Mesothelial cell of epicardium (in vitro differentiated cells): Measurements from ENCODE around the gene RDH8. TPM values are rescaled to one million over a fixed set of nuclear protein-coding genes. Genes with fewer than 3 reads are reported as not detected.
A peak's percentile ranks its signal among the peaks of the same experiment; 100 is the strongest.

ENCODE experiments used
- DNase-seq, 2 experiments: peaks; one replicate each; pipeline ENCODE4 v3.0.0; 2021; ENCODE audit warnings: low spot score in 2 of 2; ENCODE audit not compliant: unreplicated experiment in 2 of 2
- H3K27ac Mint-ChIP-seq: 2 replicates; pipeline ENCODE4 v1.8.0; 2021; ENCODE audit warnings: mixed read lengths
- H3K27me3 Mint-ChIP-seq: 2 replicates; pipeline ENCODE4 v1.8.0; 2021; ENCODE audit warnings: low read depth, mixed read lengths
- H3K36me3 Mint-ChIP-seq: 2 replicates; pipeline ENCODE4 v1.8.0; 2021; ENCODE audit warnings: mixed read lengths
- H3K4me1 Mint-ChIP-seq: 2 replicates; pipeline ENCODE4 v1.8.0; 2021; ENCODE audit warnings: mixed read lengths
- H3K4me3 Mint-ChIP-seq: 2 replicates; pipeline ENCODE4 v1.8.0; 2021; ENCODE audit warnings: mild to moderate bottlenecking, moderate library complexity, mixed read lengths
- H3K9me3 Mint-ChIP-seq: 2 replicates; pipeline ENCODE4 v1.8.0; 2021; ENCODE audit warnings: mixed read lengths
- CTCF ChIP-seq: fragments of 200-600 bp; sonication (generic); IDR thresholded peaks from one replicate; pipeline ENCODE4 v1.5.0; 2021; ENCODE audit warnings: antibody characterized with exemption; ENCODE audit not compliant: unreplicated experiment
- total RNA-seq: library from RNA; stranded (reverse); gene quantifications from 3 replicates; pipeline ENCODE4 v1.2.1, GENCODE V29; 2021

The RDH8 gene
- total RNA-seq, 1 donor from 2014 or later = not detected

- Mint-ChIP-seq H3K27ac (no peak overlapping the region), H3K9me3 (no peaks in the 10 kb centered on the region), H3K4me1 (peaks cover 6% of the 10 kb centered on the region), H3K36me3 (no peaks in the 10 kb centered on the region), H3K4me3 (no peak overlapping the region), H3K27me3 (peaks cover 44% of the 10 kb centered on the region)
- no peak for TF ChIP-seq CTCF
- DNase-seq = no peak
Measured at GRCh38 chr19:9996541-9996940, 16.7 kb upstream of the RDH8 start.

GRCh38 chr19:10000171-10000826 lies 13.0 kb upstream of the RDH8 start:
- H3K27me3 Mint-ChIP-seq = peaks cover 66% of the 10 kb centered on the region
- no peak overlapping the region for H3K27ac Mint-ChIP-seq

GRCh38 chr19:10001899-10002298 lies 11.4 kb upstream of the RDH8 start:
- Mint-ChIP-seq H3K4me1 (peaks cover 6% of the 10 kb centered on the region), H3K4me3 (no peak overlapping the region), H3K27ac (no peak overlapping the region), H3K36me3 (no peaks in the 10 kb centered on the region), H3K27me3 (peaks cover 68% of the 10 kb centered on the region), H3K9me3 (no peaks in the 10 kb centered on the region)
- TF ChIP-seq CTCF = no peak
- no peak for DNase-seq

More at GRCh38 chr19:10000171-10000826, 13.0 kb upstream of the RDH8 start:
- Mint-ChIP-seq H3K4me1 (peaks cover 6% of the 10 kb centered on the region), H3K9me3 (no peaks in the 10 kb centered on the region), H3K36me3 (no peaks in the 10 kb centered on the region), H3K4me3 (no peak overlapping the region)
- TF ChIP-seq CTCF = peak; percentile 81
- DNase-seq = peak; percentile 66 to 81

- Mint-ChIP-seq H3K9me3 (no peaks in the 10 kb centered on the region), H3K4me3 (no peak overlapping the region), H3K27me3 (peaks cover 68% of the 10 kb centered on the region), H3K27ac (no peak overlapping the region), H3K36me3 (no peaks in the 10 kb centered on the region), H3K4me1 (peaks cover 9% of the 10 kb centered on the region)
- no peak for DNase-seq
- no peak for TF ChIP-seq CTCF
Measured at GRCh38 chr19:10003271-10003670, 10.0 kb upstream of the RDH8 start.

- Mint-ChIP-seq H3K27ac (no peak overlapping the region), H3K4me1 (peaks cover 17% of the 10 kb centered on the region), H3K9me3 (no peaks in the 10 kb centered on the region), H3K36me3 (no peaks in the 10 kb centered on the region), H3K27me3 (peaks cover 67% of the 10 kb centered on the region), H3K4me3 (no peak overlapping the region)
- TF ChIP-seq CTCF = no peak
- no peak for DNase-seq
Measured at GRCh38 chr19:10004617-10005016, 8.7 kb upstream of the RDH8 start.
